PFSK-1 (cell line): ENCODE measurements around the gene JMJD1C.

Experiments used
- POLR2AphosphoS5 ChIP-seq: IDR thresholded peaks from 2 replicates; pipeline ENCODE4 v1.6.1; 2012; ENCODE audit warnings: low read depth, mild to moderate bottlenecking, control low read depth, low read length, moderate library complexity
- SIN3A ChIP-seq: IDR thresholded peaks from 2 replicates; pipeline ENCODE4 v1.6.1; 2012; ENCODE audit warnings: mild to moderate bottlenecking, low read length, moderate library complexity, borderline replicate concordance; ENCODE audit not compliant: insufficient read depth
- TAF1 ChIP-seq: IDR thresholded peaks from 2 replicates; pipeline ENCODE4 v1.6.1; 2012; ENCODE audit warnings: low read length, control low read depth, borderline replicate concordance; ENCODE audit not compliant: insufficient read depth
- TF ChIP-seq, protein P1 (sequence below), 2 experiments: IDR thresholded peaks; 2 replicates each; pipeline versions ENCODE4 v1.6.1 to v1.8.0; 2011 to 2012; ENCODE audit warnings: low read depth in 2 of 2, low read length in 2 of 2, control low read depth in 1 of 2, inconsistent platforms in 1 of 2, mild to moderate bottlenecking in 1 of 2, moderate library complexity in 1 of 2; ENCODE audit not compliant: insufficient read depth in 1 of 2

GRCh38 chr10:63407136-63407662, 58.6 kb downstream of the JMJD1C start:
- TF ChIP-seq, protein P1, sequence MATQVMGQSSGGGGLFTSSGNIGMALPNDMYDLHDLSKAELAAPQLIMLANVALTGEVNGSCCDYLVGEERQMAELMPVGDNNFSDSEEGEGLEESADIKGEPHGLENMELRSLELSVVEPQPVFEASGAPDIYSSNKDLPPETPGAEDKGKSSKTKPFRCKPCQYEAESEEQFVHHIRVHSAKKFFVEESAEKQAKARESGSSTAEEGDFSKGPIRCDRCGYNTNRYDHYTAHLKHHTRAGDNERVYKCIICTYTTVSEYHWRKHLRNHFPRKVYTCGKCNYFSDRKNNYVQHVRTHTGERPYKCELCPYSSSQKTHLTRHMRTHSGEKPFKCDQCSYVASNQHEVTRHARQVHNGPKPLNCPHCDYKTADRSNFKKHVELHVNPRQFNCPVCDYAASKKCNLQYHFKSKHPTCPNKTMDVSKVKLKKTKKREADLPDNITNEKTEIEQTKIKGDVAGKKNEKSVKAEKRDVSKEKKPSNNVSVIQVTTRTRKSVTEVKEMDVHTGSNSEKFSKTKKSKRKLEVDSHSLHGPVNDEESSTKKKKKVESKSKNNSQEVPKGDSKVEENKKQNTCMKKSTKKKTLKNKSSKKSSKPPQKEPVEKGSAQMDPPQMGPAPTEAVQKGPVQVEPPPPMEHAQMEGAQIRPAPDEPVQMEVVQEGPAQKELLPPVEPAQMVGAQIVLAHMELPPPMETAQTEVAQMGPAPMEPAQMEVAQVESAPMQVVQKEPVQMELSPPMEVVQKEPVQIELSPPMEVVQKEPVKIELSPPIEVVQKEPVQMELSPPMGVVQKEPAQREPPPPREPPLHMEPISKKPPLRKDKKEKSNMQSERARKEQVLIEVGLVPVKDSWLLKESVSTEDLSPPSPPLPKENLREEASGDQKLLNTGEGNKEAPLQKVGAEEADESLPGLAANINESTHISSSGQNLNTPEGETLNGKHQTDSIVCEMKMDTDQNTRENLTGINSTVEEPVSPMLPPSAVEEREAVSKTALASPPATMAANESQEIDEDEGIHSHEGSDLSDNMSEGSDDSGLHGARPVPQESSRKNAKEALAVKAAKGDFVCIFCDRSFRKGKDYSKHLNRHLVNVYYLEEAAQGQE (IDR thresholded peaks at IDR 0.05; ENCODE audit: insufficient read depth in 1 of 2, low read depth in 2 of 2, low read length in 2 of 2): no peak
- TF ChIP-seq POLR2AphosphoS5 (no peak), TAF1 (no peak), SIN3A (no peak)
